Activated CD4-positive, alpha-beta T cell treated with anti-CD3 and anti-CD28 coated beads for 1 hour (primary cell): ENCODE measurements around the gene OOSP4B.
"Not testable (repeated sequence)": the region's sequence is repeated elsewhere in the genome, so short reads cannot be mapped to it uniquely, and the experiment has no call there.

ENCODE experiments used
- DNase-seq: peaks from one replicate; pipeline ENCODE4 v3.0.0-alpha.2; 2020

Gene OOSP4B

GRCh38 chr11:60016881-60017280 is at the start of gene OOSP4B:
Gene OOSP4B (plus strand): TSS chr11:60017181.
- no peak for DNase-seq

GRCh38 chr11:59967677-59968394 is 49.1 kb upstream of the OOSP4B start:
- DNase-seq: no peak

GRCh38 chr11:59968395-59968783 is 48.6 kb upstream of the OOSP4B start:
- no peak for DNase-seq

- no peak for DNase-seq
These were observed 43.9 kb upstream of the OOSP4B start for GRCh38 chr11:59973097-59973496.

GRCh38 chr11:59981106-59981770 is 35.7 kb upstream of the OOSP4B start:
- DNase-seq: no peak

GRCh38 chr11:59982037-59982436 is 34.9 kb upstream of the OOSP4B start:
- DNase-seq: not testable (repeated sequence)

- DNase-seq: no peak
These were observed 33.8 kb upstream of the OOSP4B start for GRCh38 chr11:59983212-59983611.

- no peak for DNase-seq
These were observed 32.6 kb upstream of the OOSP4B start for GRCh38 chr11:59984368-59984767.

GRCh38 chr11:59990421-59990820 is 26.6 kb upstream of the OOSP4B start:
- DNase-seq: no peak

- no peak for DNase-seq
These were observed 24.6 kb upstream of the OOSP4B start for GRCh38 chr11:59992425-59992824.

- DNase-seq: no peak
These were observed 19.2 kb upstream of the OOSP4B start for GRCh38 chr11:59997800-59998199.

- DNase-seq: no peak
These were observed 17.3 kb upstream of the OOSP4B start for GRCh38 chr11:59999691-60000090.

- no peak for DNase-seq
These were observed 13.3 kb upstream of the OOSP4B start for GRCh38 chr11:60003729-60004128.

- no peak for DNase-seq
These were observed 11.6 kb upstream of the OOSP4B start for GRCh38 chr11:60005360-60005759.

GRCh38 chr11:60018058-60018457 is 1.1 kb downstream of the OOSP4B start:
- no peak for DNase-seq

- DNase-seq: not testable (repeated sequence)
These were observed 3.4 kb downstream of the OOSP4B start for GRCh38 chr11:60020376-60020775.

- DNase-seq: no peak
These were observed 12.1 kb downstream of the OOSP4B start for GRCh38 chr11:60029015-60029632.

GRCh38 chr11:60040109-60040508 is 23.1 kb downstream of the OOSP4B start, which contains the start of gene OOSP2:
Gene OOSP2 (plus strand): TSS chr11:60040409. CDS start chr11:60040460, 51 bp downstream.
- no peak for DNase-seq

GRCh38 chr11:60050422-60050821 is 33.4 kb downstream of the OOSP4B start:
- not testable (repeated sequence) for DNase-seq

- DNase-seq: not testable (repeated sequence)
These were observed 33.9 kb downstream of the OOSP4B start for GRCh38 chr11:60050839-60051238.

GRCh38 chr11:60056349-60056969 is 39.5 kb downstream of the OOSP4B start, which contains the start of gene MS4A3:
Gene MS4A3 (plus strand): TSS chr11:60056665. CDS start chr11:60061161, 4,496 bp downstream.
- no peak for DNase-seq

GRCh38 chr11:60059052-60059451 is 42.1 kb downstream of the OOSP4B start:
- no peak for DNase-seq

GRCh38 chr11:60059521-60060240 is 42.7 kb downstream of the OOSP4B start:
- DNase-seq: no peak
